ENCODE results near the gene NRIP3. TPM values are rescaled to one million over a fixed set of nuclear protein-coding genes. Genes with fewer than 3 reads are reported as not detected.

Gene NRIP3
- total and polyA plus RNA-seq, 9 of the 15 experiments (the other 6 are each of a cell fraction or from before 2014, with no cell fraction given), result 4.4 to 18.7 (median 11.6) TPM

DNA sequence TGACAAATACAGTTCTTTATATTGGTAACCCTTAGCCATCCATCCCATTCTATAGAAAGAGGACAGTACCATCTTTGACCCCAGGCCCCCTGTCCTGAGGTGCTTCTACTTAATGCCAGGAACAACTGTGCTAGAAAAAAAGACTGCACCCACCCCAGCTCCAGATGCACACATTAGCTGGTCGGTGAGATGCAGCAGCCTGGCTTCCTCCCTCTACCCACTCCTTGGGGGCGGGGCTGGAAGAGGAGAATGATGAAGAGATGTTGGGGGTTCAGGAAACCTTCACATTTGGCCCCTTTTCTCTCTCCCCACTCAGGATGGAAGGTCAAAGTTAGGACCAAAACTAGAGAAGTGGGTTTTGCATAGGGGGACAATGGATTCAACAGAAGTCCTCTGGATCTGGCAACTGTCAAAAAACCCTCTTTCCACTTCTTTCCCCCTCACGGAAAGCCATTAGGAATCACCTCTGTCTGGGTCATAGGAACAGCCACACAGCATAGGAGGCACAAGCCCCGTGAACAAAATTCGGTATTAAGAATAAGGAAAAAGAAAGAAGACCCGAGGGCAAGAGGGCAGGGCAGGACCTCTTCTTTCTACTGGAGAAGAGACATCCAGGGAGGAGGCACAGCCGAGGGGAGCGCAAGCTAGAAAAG lies 755 bp downstream of the NRIP3 start (continued):
- no peak for TF ChIP-seq ZNF589 (CRISPR knock-in tag; IDR thresholded peaks at IDR 0.05; ENCODE audit: low read depth)
- no peak for TF ChIP-seq CBX2 (IDR thresholded peaks at IDR 0.05; ENCODE audit: insufficient read depth, low read length, poor library complexity, severe bottlenecking)
- 0 out of 2 replicates have a peak, but pooled peaks have one; percentile 20 for TF ChIP-seq FOXJ2 (tag; IDR thresholded peaks at IDR 0.05)
- no peak for TF ChIP-seq THRAP3 (IDR thresholded peaks at IDR 0.05; ENCODE audit: borderline replicate concordance)
- no peak for TF ChIP-seq ZNF12 (CRISPR knock-in tag; IDR thresholded peaks at IDR 0.05)
- no peak for TF ChIP-seq XRCC4 (IDR thresholded peaks at IDR 0.05; ENCODE audit: extremely low read depth, insufficient read depth, insufficient read length)
- TF ChIP-seq RNF2 (IDR thresholded peaks at IDR 0.05), result no peak
- no peak for TF ChIP-seq GTF2A2 (tag; IDR thresholded peaks at IDR 0.05)
- no peak for TF ChIP-seq CEBPB (tag; IDR thresholded peaks at IDR 0.05)
- TF ChIP-seq SMAD2 (IDR thresholded peaks at IDR 0.05; ENCODE audit: low read depth, low read length), result no peak
- peak; percentile 79 for TF ChIP-seq PRDM10 (IDR thresholded peaks at IDR 0.05; ENCODE audit: partially characterized antibody)
- TF ChIP-seq ZNF444 (CRISPR knock-in tag; IDR thresholded peaks at IDR 0.05), result no peak
- TF ChIP-seq, protein P1, sequence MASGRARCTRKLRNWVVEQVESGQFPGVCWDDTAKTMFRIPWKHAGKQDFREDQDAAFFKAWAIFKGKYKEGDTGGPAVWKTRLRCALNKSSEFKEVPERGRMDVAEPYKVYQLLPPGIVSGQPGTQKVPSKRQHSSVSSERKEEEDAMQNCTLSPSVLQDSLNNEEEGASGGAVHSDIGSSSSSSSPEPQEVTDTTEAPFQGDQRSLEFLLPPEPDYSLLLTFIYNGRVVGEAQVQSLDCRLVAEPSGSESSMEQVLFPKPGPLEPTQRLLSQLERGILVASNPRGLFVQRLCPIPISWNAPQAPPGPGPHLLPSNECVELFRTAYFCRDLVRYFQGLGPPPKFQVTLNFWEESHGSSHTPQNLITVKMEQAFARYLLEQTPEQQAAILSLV (tag; IDR thresholded peaks at IDR 0.05), result no peak
- TF ChIP-seq, protein P2, sequence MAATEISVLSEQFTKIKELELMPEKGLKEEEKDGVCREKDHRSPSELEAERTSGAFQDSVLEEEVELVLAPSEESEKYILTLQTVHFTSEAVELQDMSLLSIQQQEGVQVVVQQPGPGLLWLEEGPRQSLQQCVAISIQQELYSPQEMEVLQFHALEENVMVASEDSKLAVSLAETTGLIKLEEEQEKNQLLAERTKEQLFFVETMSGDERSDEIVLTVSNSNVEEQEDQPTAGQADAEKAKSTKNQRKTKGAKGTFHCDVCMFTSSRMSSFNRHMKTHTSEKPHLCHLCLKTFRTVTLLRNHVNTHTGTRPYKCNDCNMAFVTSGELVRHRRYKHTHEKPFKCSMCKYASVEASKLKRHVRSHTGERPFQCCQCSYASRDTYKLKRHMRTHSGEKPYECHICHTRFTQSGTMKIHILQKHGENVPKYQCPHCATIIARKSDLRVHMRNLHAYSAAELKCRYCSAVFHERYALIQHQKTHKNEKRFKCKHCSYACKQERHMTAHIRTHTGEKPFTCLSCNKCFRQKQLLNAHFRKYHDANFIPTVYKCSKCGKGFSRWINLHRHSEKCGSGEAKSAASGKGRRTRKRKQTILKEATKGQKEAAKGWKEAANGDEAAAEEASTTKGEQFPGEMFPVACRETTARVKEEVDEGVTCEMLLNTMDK (IDR thresholded peaks at IDR 0.05; ENCODE audit: borderline replicate concordance, insufficient read depth, low read depth, low read length, poor library complexity, severe bottlenecking), result no peak
- no peak for TF ChIP-seq STAT6 (CRISPR knock-in tag; IDR thresholded peaks at IDR 0.05)
- 0 out of 2 replicates have a peak, but pooled peaks have one; percentile 6 for TF ChIP-seq EGR1 (conservative IDR thresholded peaks at IDR 0.05)
- no peak for TF ChIP-seq TARDBP (IDR thresholded peaks at IDR 0.05)
- no peak for TF ChIP-seq EWSR1 (IDR thresholded peaks at IDR 0.05; ENCODE audit: borderline replicate concordance, low read depth, partially characterized antibody)

All from K562 (cell line).